ENCODE results near the gene MORN2. TPM values are rescaled to one million over a fixed set of nuclear protein-coding genes. Genes with fewer than 3 reads are reported as not detected.

MORN2 gene
- total RNA-seq, 1 experiment from 2014 or later = 12.9 TPM

DNA sequence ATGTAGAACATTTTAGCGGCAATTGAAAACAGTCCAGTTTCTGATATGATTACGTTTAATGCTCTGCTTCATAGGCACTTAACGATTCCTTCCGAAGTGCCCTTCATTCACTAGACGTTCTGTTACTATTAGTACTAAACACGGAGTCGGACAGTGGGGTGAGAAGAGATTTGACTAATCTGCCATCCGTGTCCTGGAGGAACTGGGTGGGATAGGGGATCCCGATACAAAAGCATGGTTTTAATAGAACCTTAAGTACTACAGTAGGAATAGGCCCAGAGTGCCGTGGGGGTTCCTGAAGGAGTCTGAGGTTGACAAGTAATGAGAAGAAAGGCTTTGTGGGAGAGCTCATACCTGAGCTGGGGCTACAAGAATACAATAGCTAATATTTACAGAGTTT lies 631 bp downstream of the MORN2 start:
- intact Hi-C loops (cut with micrococcal nuclease; ENCODE audit: unreplicated experiment) = no loop called here
- CTCF ChIA-PET = interaction anchor here (1.0 to 1.1 kb wide), 2 partner anchors 71 to 218 kb away, joined by 3 to 4 read pairs; no protein-coding TSS in a partner anchor

DNA sequence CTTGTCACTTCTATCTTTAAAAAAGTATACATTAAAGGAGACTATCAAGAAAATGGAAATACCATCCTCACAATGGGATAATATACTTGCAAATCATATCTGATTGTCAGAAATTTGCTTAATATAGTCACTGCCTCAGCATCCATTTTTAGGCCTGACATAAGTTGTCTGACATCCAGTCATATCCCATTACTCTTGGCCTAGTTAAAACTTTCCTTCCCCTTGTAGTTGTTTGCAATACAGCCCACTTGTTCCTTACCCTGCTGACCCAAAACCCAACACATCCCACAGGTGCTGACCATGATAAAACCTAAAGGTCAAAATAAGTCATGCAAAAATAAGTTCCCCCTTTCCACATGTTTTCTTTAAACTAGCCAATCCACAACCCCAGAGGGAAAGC lies 10.3 kb downstream of the MORN2 start:
- no peak for DNase-seq
- Mint-ChIP-seq H3K9me3 (ENCODE audit: low read depth, unreplicated experiment) (no peaks in the 10 kb centered on the region), H3K4me3 (ENCODE audit: low read depth, unreplicated experiment) (no peak overlapping the region), H3K4me1 (ENCODE audit: low read depth, unreplicated experiment) (no peaks in the 10 kb centered on the region), H3K27ac (ENCODE audit: unreplicated experiment) (no peak overlapping the region), H3K36me3 (ENCODE audit: insufficient read depth, unreplicated experiment) (no peaks in the 10 kb centered on the region), H3K27me3 (ENCODE audit: unreplicated experiment) (no peaks in the 10 kb centered on the region)
- no TSS peak for BruUV-seq (replicated peaks)
- TF ChIP-seq, protein P1, sequence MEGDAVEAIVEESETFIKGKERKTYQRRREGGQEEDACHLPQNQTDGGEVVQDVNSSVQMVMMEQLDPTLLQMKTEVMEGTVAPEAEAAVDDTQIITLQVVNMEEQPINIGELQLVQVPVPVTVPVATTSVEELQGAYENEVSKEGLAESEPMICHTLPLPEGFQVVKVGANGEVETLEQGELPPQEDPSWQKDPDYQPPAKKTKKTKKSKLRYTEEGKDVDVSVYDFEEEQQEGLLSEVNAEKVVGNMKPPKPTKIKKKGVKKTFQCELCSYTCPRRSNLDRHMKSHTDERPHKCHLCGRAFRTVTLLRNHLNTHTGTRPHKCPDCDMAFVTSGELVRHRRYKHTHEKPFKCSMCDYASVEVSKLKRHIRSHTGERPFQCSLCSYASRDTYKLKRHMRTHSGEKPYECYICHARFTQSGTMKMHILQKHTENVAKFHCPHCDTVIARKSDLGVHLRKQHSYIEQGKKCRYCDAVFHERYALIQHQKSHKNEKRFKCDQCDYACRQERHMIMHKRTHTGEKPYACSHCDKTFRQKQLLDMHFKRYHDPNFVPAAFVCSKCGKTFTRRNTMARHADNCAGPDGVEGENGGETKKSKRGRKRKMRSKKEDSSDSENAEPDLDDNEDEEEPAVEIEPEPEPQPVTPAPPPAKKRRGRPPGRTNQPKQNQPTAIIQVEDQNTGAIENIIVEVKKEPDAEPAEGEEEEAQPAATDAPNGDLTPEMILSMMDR (IDR thresholded peaks at IDR 0.05; ENCODE audit: unreplicated experiment) = no peak
- intact Hi-C loops (cut with micrococcal nuclease; ENCODE audit: unreplicated experiment) = no loop called here
- CTCF ChIA-PET = no interaction called here

More for the DNA sequence above, 631 bp downstream of the MORN2 start:
- Mint-ChIP-seq H3K36me3 (ENCODE audit: insufficient read depth, unreplicated experiment) (peaks cover 24% of the 10 kb centered on the region), H3K27me3 (ENCODE audit: unreplicated experiment) (no peaks in the 10 kb centered on the region), H3K4me1 (ENCODE audit: low read depth, unreplicated experiment) (peaks cover 16% of the 10 kb centered on the region), H3K27ac (ENCODE audit: unreplicated experiment) (peak overlapping the region; percentile 96), H3K9me3 (ENCODE audit: low read depth, unreplicated experiment) (no peaks in the 10 kb centered on the region), H3K4me3 (ENCODE audit: low read depth, unreplicated experiment) (peak overlapping the region; percentile 99)
- no peak for DNase-seq
- TF ChIP-seq, protein P1 (IDR thresholded peaks at IDR 0.05; ENCODE audit: unreplicated experiment) = no peak
- BruUV-seq (replicated peaks) = no TSS peak

DNA sequence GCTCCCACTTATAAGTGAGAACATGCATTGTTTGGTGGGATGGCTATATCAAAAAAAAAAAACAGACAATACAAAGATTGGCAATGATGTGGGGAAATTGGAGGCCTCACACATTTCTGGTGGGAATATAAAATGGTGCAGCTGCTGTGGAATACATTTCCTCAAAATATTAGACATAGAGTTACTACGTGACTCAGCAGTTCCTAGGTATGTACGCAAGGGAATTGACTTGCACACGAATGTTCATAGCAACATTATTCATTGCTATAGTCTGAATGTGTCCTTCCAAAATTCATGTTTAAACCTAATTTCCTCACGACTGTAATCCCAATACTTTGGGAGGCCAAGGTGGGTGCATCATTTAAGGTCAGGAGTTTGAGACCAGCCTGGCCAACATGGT lies 11.6 kb downstream of the MORN2 start:
- H3K36me3 Mint-ChIP-seq (ENCODE audit: insufficient read depth, unreplicated experiment) = no peaks in the 10 kb centered on the region
- TF ChIP-seq, protein P1 (IDR thresholded peaks at IDR 0.05; ENCODE audit: unreplicated experiment) = no peak
- DNase-seq = no peak
- CTCF ChIA-PET = interaction anchor here (0.7 kb wide), 1 partner anchor 1459 kb away, joined by 3 read pairs; no protein-coding TSS in a partner anchor
- no peak overlapping the region for H3K27ac Mint-ChIP-seq (ENCODE audit: unreplicated experiment)
- no peaks in the 10 kb centered on the region for H3K9me3 Mint-ChIP-seq (ENCODE audit: low read depth, unreplicated experiment)
- no peaks in the 10 kb centered on the region for H3K4me1 Mint-ChIP-seq (ENCODE audit: low read depth, unreplicated experiment)
- H3K27me3 Mint-ChIP-seq (ENCODE audit: unreplicated experiment) = no peaks in the 10 kb centered on the region
- BruUV-seq (replicated peaks) = no TSS peak
- intact Hi-C loops (cut with micrococcal nuclease; ENCODE audit: unreplicated experiment) = no loop called here
- no peak overlapping the region for H3K4me3 Mint-ChIP-seq (ENCODE audit: low read depth, unreplicated experiment)

DNA sequence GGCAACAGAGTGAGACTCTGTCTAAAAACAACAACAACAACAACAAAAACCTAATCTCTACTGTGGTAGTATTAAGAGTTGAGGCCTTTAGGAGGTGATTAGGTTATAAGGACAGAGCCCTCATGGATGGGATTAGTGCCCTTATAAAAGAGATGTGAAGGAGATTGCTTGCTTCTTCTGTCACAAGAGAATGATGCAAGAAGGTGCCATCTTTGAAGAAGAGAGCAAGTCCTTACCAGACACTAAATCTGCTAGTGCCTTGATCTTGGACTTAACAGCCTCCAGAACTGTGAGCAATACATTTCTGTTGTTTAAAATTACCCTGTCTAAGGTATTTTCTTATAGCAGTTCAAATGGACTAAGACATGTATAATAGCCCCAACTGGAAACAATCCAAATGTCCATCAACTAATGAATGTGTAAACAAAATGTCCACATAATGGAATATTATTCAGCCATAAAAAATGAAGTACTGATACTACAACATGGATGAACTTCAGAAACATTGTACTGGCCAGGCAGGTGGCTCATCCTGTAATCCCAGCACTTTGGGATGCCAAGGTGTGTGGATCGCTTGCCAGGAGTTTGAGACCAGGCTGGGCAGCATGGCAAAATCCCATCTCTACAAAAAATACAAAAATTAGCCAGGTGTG lies 12.3 kb downstream of the MORN2 start:
- H3K27me3 Mint-ChIP-seq (ENCODE audit: unreplicated experiment) = no peaks in the 10 kb centered on the region
- intact Hi-C loops (cut with micrococcal nuclease; ENCODE audit: unreplicated experiment) = no loop called here
- H3K4me1 Mint-ChIP-seq (ENCODE audit: low read depth, unreplicated experiment) = no peaks in the 10 kb centered on the region
- DNase-seq = no peak
- H3K4me3 Mint-ChIP-seq (ENCODE audit: low read depth, unreplicated experiment) = no peak overlapping the region
- no TSS peak for BruUV-seq (replicated peaks)
- no peaks in the 10 kb centered on the region for H3K9me3 Mint-ChIP-seq (ENCODE audit: low read depth, unreplicated experiment)
- CTCF ChIA-PET = no interaction called here
- TF ChIP-seq, protein P1 (IDR thresholded peaks at IDR 0.05; ENCODE audit: unreplicated experiment) = no peak
- H3K36me3 Mint-ChIP-seq (ENCODE audit: insufficient read depth, unreplicated experiment) = no peaks in the 10 kb centered on the region
- no peak overlapping the region for H3K27ac Mint-ChIP-seq (ENCODE audit: unreplicated experiment)
